HCT116 (cell line): ENCODE data around the gene FBLN7. TPM values are rescaled to one million over a fixed set of nuclear protein-coding genes. Genes with fewer than 3 reads are reported as not detected.

Source experiments
- ATAC-seq: fragments of 200-7000 bp; cut with Tn5 transposase; 2 replicates; pipeline ENCODE4 v1.9.1; 2020; ENCODE audit warnings: mild to moderate bottlenecking, moderate library complexity
- BruUV-seq: library from RNA; stranded (reverse); fragments of 400-500 nt; replicated peaks from 2 replicates; lab custom pipeline; 2021; lab: Mats Ljungman, UMichigan
- CTCF ChIA-PET: fragments of 300-600 bp; sonication (Branson Sonifier 250); formaldehyde crosslinking; loops from one replicate; lab custom pipeline; 2021; ENCODE audit warnings: antibody characterized with exemption; lab: Charles Lee
- POLR2A ChIA-PET: fragments of 300-600, 350-600 bp; sonication (Branson Sonifier 250); formaldehyde crosslinking; loops from one replicate; lab custom pipeline; 2021; ENCODE audit warnings: antibody characterized with exemption; lab: Charles Lee
- RAD21 ChIA-PET, 2 experiments: fragments of 300-600 bp; sonication (Branson Sonifier 250); formaldehyde crosslinking; loops; one replicate each; lab custom pipeline; 2023; ENCODE audit warnings: low total read pairs in 2 of 2; ENCODE audit not compliant: uncharacterized antibody in 2 of 2, unreplicated experiment in 2 of 2, low non-redundant PET in 1 of 2; lab: Charles Lee
- DNase-seq: peaks from one replicate; pipeline ENCODE4 v3.0.0-alpha.2; 2010; ENCODE audit warnings: low read depth, low spot score
- H2AFZ ChIP-seq: fragments of 200-600 bp; shearing (Covaris generic), sonication (generic); 2 replicates; pipeline ENCODE4 v1.6.1; 2017; ENCODE audit warnings: low read depth, mixed run types, mixed read lengths, antibody characterized with exemption, low read length; ENCODE audit not compliant: poor library complexity, severe bottlenecking
- H3K27ac ChIP-seq: 2 replicates; pipeline ENCODE4 v1.5.1; 2012; ENCODE audit warnings: low read depth, low read length
- H3K27me3 ChIP-seq: fragments of 200-600 bp; sonication (generic); 2 replicates; pipeline ENCODE4 v1.6.1; 2016; ENCODE audit warnings: mixed run types, low read length, mixed read lengths; ENCODE audit not compliant: insufficient read depth
- H3K36me3 ChIP-seq, 2 experiments: fragments of 200-500 bp in 1 of 2; fragments of 200-600 bp in 1 of 2; sonication (Bioruptor generic) in 1 of 2; sonication (generic) in 1 of 2; 2 replicates each; pipeline versions ENCODE4 v1.5.1 to v1.6.1; 2014 to 2016; ENCODE audit warnings: low read length in 2 of 2, inconsistent platforms in 1 of 2, mixed read lengths in 1 of 2, mixed run types in 1 of 2; ENCODE audit not compliant: insufficient read depth in 2 of 2, control insufficient read depth in 1 of 2
- H3K4me1 ChIP-seq, 2 experiments: fragments of 200-600 bp in 1 of 2; sonication (generic) in 1 of 2; 2 replicates each; pipeline versions ENCODE4 v1.5.1 to v1.6.1; 2012 to 2017; ENCODE audit warnings: low read length in 2 of 2, inconsistent platforms in 1 of 2, mild to moderate bottlenecking in 1 of 2, mixed read lengths in 1 of 2, mixed run types in 1 of 2, moderate library complexity in 1 of 2; ENCODE audit not compliant: insufficient read depth in 2 of 2, control insufficient read depth in 1 of 2
- H3K4me2 ChIP-seq: fragments of 200-600 bp; sonication (generic); 2 replicates; pipeline ENCODE4 v1.6.1; 2017; ENCODE audit warnings: mixed run types, low read length, mixed read lengths
- H3K4me3 ChIP-seq, 2 experiments: fragments of 200-600 bp in 1 of 2; sonication (generic) in 1 of 2; replicated peaks in 1 of 2; 2 replicates each; pipeline ENCODE4 v1.5.1; 2011 to 2016; ENCODE audit warnings: low read length in 2 of 2, control low read depth in 1 of 2, low read depth in 1 of 2, mild to moderate bottlenecking in 1 of 2, mixed read lengths in 1 of 2, mixed run types in 1 of 2
- H3K79me2 ChIP-seq: fragments of 200-600 bp; sonication (generic); 2 replicates; pipeline ENCODE4 v1.6.1; 2017; ENCODE audit warnings: mild to moderate bottlenecking, mixed run types, low read length, moderate library complexity, mixed read lengths; ENCODE audit not compliant: insufficient read depth
- H3K9ac ChIP-seq: fragments of 200-600 bp; sonication (generic); 2 replicates; pipeline ENCODE4 v1.6.1; 2016; ENCODE audit warnings: low read length, mixed read lengths
- H3K9me2 ChIP-seq: fragments of 200-600 bp; sonication (generic), shearing (Covaris generic); 2 replicates; pipeline ENCODE4 v1.6.1; 2017; ENCODE audit warnings: mixed run types, mild to moderate bottlenecking, moderate library complexity; ENCODE audit not compliant: insufficient read depth
- H3K9me3 ChIP-seq, 2 experiments: fragments of 200-500 bp in 1 of 2; fragments of 200-600 bp in 1 of 2; sonication (Bioruptor generic) in 1 of 2; sonication (generic) in 1 of 2; 2 replicates each; pipeline ENCODE4 v1.6.1; 2014 to 2017; ENCODE audit warnings: low read length in 2 of 2, mixed read lengths in 2 of 2, inconsistent platforms in 1 of 2, low read depth in 1 of 2, mild to moderate bottlenecking in 1 of 2, mixed run types in 1 of 2, moderate library complexity in 1 of 2; ENCODE audit not compliant: control insufficient read depth in 1 of 2, insufficient read depth in 1 of 2
- H4K20me1 ChIP-seq: fragments of 200-600 bp; sonication (generic), shearing (Covaris generic); 2 replicates; pipeline ENCODE4 v1.6.1; 2017; ENCODE audit warnings: mixed run types, mild to moderate bottlenecking, moderate library complexity; ENCODE audit not compliant: insufficient read depth
- CBX3 ChIP-seq: IDR thresholded peaks from 2 replicates; pipeline ENCODE4 v1.6.1; 2012; ENCODE audit warnings: low read depth
- EGR1 ChIP-seq: IDR thresholded peaks from 2 replicates; pipeline ENCODE4 v1.6.1; 2012; ENCODE audit warnings: low read depth
- ELF1 ChIP-seq: IDR thresholded peaks from 2 replicates; pipeline ENCODE4 v1.6.1; 2012; ENCODE audit warnings: low read depth, borderline replicate concordance
- EZH2phosphoT487 ChIP-seq: fragments of 200-600 bp; IDR thresholded peaks from 2 replicates; pipeline ENCODE4 v1.6.1; 2018; ENCODE audit warnings: antibody characterized with exemption, borderline replicate concordance
- JUND ChIP-seq: IDR thresholded peaks from 2 replicates; pipeline ENCODE4 v1.6.1; 2012
- POLR2A ChIP-seq: IDR thresholded peaks from 2 replicates; pipeline ENCODE4 v1.7.0; 2011; ENCODE audit warnings: borderline replicate concordance; ENCODE audit not compliant: insufficient read depth, insufficient read length; ENCODE audit errors: extremely low read depth
- TCF7L2 ChIP-seq: IDR thresholded peaks from 2 replicates; pipeline ENCODE4 v1.7.0; 2011; ENCODE audit warnings: borderline replicate concordance, inconsistent platforms; ENCODE audit not compliant: insufficient read depth, insufficient read length; ENCODE audit errors: extremely low read depth
- ZNF274 ChIP-seq: fragments of 200-500 bp; sonication (Bioruptor generic); IDR thresholded peaks from 2 replicates; pipeline ENCODE4 v1.6.1; 2014; ENCODE audit warnings: mild to moderate bottlenecking, low read depth, low read length, inconsistent platforms
- intact Hi-C: fragments of 100-400 bp; cut with micrococcal nuclease; formaldehyde crosslinking; loops from 2 replicates; pipeline ENCODE4 v1.10.0; 2022
- total RNA-seq: library from RNA; stranded (reverse); gene quantifications from one replicate; pipeline ENCODE4 v1.2.1, GENCODE V29; 2021; ENCODE audit not compliant: unreplicated experiment
- TF ChIP-seq, protein P1 (sequence below): IDR thresholded peaks from 2 replicates; pipeline ENCODE4 v1.6.1; 2011; ENCODE audit warnings: mild to moderate bottlenecking, low read length, moderate library complexity; ENCODE audit not compliant: insufficient replicate concordance; ENCODE audit errors: extremely low read depth
- TF ChIP-seq, protein P2 (sequence below): IDR thresholded peaks from 2 replicates; pipeline ENCODE4 v1.6.1; 2012
- TF ChIP-seq, protein P3 (sequence below), 3 experiments: fragments of 200-600 bp in 1 of 3; sonication (generic) in 1 of 3; IDR thresholded peaks in 2 of 3; conservative IDR thresholded peaks in 1 of 3; 2 replicates each; pipeline ENCODE4 v1.5.1; 2012 to 2017; ENCODE audit warnings: low read depth in 2 of 3, low read length in 2 of 3, antibody characterized with exemption in 1 of 3, borderline replicate concordance in 1 of 3, control low read depth in 1 of 3, mild to moderate bottlenecking in 1 of 3, mixed read lengths in 1 of 3, mixed run types in 1 of 3, moderate library complexity in 1 of 3; ENCODE audit not compliant: insufficient read depth in 1 of 3
- TF ChIP-seq, protein P4 (sequence below): IDR thresholded peaks from 2 replicates; pipeline ENCODE4 v1.6.1; 2012

The FBLN7 gene
- total RNA-seq, 1 experiment from 2014 or later, result 0.34 TPM

DNA sequence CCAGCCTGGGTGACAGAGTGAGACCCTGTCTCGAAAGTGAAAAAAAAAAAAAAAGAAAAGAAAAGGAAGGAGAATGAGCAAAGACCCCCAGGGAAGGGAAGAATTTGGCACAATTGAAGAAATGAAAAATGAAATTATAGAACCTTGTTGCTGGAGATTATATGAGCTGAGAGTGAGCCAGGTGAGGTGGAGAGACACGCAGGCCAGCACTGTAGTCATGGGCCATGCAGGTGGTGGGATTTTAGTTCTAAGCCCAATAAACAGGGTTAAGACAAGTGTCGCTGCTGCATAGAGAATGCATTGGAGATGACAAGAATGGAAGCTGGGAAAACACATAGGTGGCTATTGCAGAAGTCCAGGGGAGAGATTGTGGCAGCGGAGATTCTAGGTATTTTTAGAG, 32.3 kb downstream of the FBLN7 start:
- RAD21 ChIA-PET, result no interaction called here
- H3K4me2 ChIP-seq, result no peak overlapping the region
- H3K4me3 ChIP-seq, result no peak overlapping the region
- CTCF ChIA-PET, result no interaction called here
- TF ChIP-seq POLR2A (no peak), ZNF274 (no peak), EZH2phosphoT487 (no peak), JUND (no peak), EGR1 (no peak)
- TF ChIP-seq, protein P1, sequence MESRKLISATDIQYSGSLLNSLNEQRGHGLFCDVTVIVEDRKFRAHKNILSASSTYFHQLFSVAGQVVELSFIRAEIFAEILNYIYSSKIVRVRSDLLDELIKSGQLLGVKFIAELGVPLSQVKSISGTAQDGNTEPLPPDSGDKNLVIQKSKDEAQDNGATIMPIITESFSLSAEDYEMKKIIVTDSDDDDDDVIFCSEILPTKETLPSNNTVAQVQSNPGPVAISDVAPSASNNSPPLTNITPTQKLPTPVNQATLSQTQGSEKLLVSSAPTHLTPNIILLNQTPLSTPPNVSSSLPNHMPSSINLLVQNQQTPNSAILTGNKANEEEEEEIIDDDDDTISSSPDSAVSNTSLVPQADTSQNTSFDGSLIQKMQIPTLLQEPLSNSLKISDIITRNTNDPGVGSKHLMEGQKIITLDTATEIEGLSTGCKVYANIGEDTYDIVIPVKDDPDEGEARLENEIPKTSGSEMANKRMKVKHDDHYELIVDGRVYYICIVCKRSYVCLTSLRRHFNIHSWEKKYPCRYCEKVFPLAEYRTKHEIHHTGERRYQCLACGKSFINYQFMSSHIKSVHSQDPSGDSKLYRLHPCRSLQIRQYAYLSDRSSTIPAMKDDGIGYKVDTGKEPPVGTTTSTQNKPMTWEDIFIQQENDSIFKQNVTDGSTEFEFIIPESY, result no peak
- TF ChIP-seq, all 23 proteins: peak for 0
- Histone ChIP-seq H3K9me3 (no peaks in the 10 kb centered on the region), H3K36me3 (no peaks in the 10 kb centered on the region), H4K20me1 (no peaks in the 10 kb centered on the region), H3K79me2 (no peaks in the 10 kb centered on the region), H3K9me2 (no peaks in the 10 kb centered on the region), H2AFZ (no peak overlapping the region), H3K4me1 (no peaks in the 10 kb centered on the region), H3K27ac (no peak overlapping the region), H3K9ac (no peak overlapping the region), H3K27me3 (no peaks in the 10 kb centered on the region)
- intact Hi-C loops, result no loop called here
- no peak for ATAC-seq
- DNase-seq, result no peak
- no TSS peak for BruUV-seq
- POLR2A ChIA-PET, result no interaction called here

DNA sequence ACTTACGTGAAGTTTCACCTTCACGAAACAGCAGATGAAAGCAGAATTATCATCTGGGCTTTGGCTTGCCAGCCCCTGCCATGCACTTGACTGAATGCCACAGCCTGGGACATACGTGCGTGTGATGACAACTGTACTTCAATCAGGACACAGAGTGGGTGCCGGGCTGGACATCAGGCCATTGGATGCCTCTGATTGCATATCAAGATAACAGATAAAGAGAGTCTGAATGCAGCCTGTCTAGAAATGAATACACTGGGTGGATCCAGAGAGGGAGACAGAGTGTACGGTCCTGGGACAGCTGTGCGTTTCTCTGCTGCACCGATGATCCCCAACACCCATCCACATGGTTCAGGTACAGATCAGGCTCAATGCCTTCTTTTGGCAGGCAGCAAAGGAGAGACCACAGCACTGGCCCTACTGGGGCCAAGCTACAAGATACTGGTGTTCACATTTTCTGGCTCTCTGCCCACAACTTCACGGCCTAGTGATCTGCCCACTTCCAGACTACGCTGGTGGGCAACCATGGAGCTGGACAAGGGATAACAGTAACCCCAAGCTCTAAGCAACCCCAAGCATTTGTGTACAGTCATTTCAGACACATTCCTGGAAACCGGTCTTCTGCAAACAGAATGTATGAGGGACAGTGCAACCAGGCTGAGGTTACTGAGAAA, 35.6 kb downstream of the FBLN7 start:
- TF ChIP-seq, protein P2, sequence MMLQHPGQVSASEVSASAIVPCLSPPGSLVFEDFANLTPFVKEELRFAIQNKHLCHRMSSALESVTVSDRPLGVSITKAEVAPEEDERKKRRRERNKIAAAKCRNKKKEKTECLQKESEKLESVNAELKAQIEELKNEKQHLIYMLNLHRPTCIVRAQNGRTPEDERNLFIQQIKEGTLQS, result no peak
- TF ChIP-seq, protein P3, sequence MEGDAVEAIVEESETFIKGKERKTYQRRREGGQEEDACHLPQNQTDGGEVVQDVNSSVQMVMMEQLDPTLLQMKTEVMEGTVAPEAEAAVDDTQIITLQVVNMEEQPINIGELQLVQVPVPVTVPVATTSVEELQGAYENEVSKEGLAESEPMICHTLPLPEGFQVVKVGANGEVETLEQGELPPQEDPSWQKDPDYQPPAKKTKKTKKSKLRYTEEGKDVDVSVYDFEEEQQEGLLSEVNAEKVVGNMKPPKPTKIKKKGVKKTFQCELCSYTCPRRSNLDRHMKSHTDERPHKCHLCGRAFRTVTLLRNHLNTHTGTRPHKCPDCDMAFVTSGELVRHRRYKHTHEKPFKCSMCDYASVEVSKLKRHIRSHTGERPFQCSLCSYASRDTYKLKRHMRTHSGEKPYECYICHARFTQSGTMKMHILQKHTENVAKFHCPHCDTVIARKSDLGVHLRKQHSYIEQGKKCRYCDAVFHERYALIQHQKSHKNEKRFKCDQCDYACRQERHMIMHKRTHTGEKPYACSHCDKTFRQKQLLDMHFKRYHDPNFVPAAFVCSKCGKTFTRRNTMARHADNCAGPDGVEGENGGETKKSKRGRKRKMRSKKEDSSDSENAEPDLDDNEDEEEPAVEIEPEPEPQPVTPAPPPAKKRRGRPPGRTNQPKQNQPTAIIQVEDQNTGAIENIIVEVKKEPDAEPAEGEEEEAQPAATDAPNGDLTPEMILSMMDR (IDR thresholded peaks at IDR 0.05 in 2 of 3, conservative IDR thresholded peaks at IDR 0.05 in 1 of 3; ENCODE audit: borderline replicate concordance in 1 of 3, insufficient read depth in 1 of 3, low read depth in 2 of 3, low read length in 2 of 3), result no peak
- TF ChIP-seq ZNF274 (no peak), EGR1 (no peak), CBX3 (no peak), TCF7L2 (no peak), ELF1 (no peak)
- TF ChIP-seq, protein P4, sequence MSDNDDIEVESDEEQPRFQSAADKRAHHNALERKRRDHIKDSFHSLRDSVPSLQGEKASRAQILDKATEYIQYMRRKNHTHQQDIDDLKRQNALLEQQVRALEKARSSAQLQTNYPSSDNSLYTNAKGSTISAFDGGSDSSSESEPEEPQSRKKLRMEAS, result no peak
- TF ChIP-seq, all 23 proteins: peak for 0
- no peaks in the 10 kb centered on the region for H4K20me1 ChIP-seq
- H2AFZ ChIP-seq, result no peak overlapping the region
- H3K4me2 ChIP-seq, result no peak overlapping the region
- H3K4me3 ChIP-seq, result no peak overlapping the region
- no peaks in the 10 kb centered on the region for H3K27me3 ChIP-seq
- intact Hi-C loops, result no loop called here
- RAD21 ChIA-PET, result no interaction called here
- H3K36me3 ChIP-seq, result no peaks in the 10 kb centered on the region
- H3K9ac ChIP-seq, result no peak overlapping the region
- H3K9me2 ChIP-seq, result no peaks in the 10 kb centered on the region
- no TSS peak for BruUV-seq
- H3K9me3 ChIP-seq, result no peaks in the 10 kb centered on the region
- DNase-seq (no peak), ATAC-seq (no peak)
- H3K4me1 ChIP-seq, result no peaks in the 10 kb centered on the region
- H3K27ac ChIP-seq, result no peak overlapping the region
- CTCF ChIA-PET, result no interaction called here
- POLR2A ChIA-PET, result no interaction called here
- H3K79me2 ChIP-seq, result no peaks in the 10 kb centered on the region
